HG02610 (cell line): Measurements from ENCODE around the gene DCAF12.
"Not testable (repeated sequence)": the region's sequence is repeated elsewhere in the genome, so short reads cannot be mapped to it uniquely, and the experiment has no call there.

Experiments used
- ATAC-seq: cut with Tn5 transposase; IDR thresholded peaks from one replicate; pipeline ENCODE4 v1.9.1; 2021; ENCODE audit warnings: mild to moderate bottlenecking, moderate library complexity; ENCODE audit not compliant: unreplicated experiment

DCAF12 gene

GRCh38 chr9:34072410-34072809, 54.1 kb downstream of the DCAF12 start:
- no peak for ATAC-seq

- no peak for ATAC-seq
These were observed 55.7 kb downstream of the DCAF12 start for GRCh38 chr9:34070606-34071324.

DNA sequence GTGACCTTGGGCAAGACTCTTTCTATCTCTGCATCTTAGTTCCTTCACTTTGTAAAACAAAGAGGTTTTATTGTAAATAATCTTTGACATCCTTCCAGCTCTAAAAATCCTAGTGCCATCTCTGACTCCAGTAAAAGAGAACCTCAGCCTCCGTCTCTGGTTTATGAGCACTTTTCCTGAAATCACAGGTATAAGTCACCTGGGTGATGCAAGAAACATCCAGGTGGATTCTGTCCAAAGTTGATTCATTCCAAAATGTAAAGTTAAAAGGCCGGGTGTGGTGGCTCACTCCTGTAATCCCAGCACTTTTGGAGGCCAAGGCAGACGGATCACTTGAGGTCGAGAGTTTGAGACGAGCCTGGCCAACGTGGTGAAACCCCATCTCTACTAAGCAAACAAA, 56.7 kb downstream of the DCAF12 start:
- ATAC-seq, result no peak

- no peak for ATAC-seq
These were observed 61.0 kb downstream of the DCAF12 start for GRCh38 chr9:34065541-34065940.

- no peak for ATAC-seq
These were observed 66.5 kb downstream of the DCAF12 start for GRCh38 chr9:34059954-34060353.

DNA sequence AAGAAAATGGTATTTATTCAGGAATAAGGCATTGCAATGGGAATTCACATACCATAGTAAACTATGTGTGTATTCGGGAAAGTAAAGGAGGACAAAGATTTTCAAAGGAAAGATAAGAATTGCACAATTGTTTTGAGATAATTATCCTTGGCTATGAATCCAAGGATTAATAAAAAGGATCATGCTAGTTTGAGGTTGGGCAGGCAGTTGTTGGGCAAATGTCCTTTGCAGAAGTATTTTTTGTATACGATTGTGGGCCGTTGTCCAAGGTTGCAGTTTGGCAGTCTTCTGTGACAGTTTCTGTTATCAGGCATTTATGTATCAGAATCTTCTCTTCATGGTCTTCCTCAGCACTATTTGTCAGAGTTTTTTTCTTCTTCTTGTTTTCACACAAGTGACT, 67.2 kb downstream of the DCAF12 start:
- ATAC-seq, result no peak

DNA sequence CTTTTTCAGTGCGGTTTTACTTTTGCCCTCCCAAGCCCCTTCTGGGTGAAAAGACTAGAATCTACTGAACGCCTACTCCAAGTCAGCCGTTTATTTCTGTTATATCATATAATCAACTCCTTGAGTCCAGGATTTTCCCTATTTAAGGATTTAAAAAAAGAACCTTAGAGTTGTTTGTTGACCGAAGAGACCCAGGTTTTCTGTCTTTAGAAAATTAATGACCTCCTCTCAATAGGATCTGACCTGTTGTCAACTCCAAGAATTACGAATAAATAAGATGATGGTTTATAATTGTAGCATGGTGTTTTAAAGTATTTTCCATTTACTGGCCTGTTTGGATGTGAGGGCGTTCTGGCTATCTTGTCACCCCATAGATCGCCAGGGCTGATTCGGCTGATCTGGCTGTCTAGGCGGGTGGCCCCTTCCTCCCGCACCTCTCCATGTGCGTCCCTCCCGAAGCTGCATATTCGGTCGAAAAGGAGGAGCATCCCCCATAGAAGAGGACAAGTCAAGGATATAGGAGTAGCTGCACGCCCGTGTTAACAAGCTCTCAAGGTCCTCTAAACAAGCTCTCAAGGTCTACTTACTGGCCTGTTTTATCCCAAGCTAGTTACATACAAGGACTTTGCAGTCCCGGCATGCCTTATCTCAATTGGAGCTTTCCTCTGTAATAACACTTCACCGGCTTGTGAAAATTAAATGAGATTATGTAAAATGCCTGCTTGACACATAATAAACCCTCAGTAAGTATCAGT, 76.7 kb downstream of the DCAF12 start:
- no peak for ATAC-seq

- peak; percentile 75 for ATAC-seq
These were observed 77.5 kb downstream of the DCAF12 start, which contains the start of gene UBAP2 for GRCh38 chr9:34048727-34049629. UBAP2 (minus strand) TSS chr9:34048887; CDS start chr9:34017148, 31,739 bp downstream.

DNA sequence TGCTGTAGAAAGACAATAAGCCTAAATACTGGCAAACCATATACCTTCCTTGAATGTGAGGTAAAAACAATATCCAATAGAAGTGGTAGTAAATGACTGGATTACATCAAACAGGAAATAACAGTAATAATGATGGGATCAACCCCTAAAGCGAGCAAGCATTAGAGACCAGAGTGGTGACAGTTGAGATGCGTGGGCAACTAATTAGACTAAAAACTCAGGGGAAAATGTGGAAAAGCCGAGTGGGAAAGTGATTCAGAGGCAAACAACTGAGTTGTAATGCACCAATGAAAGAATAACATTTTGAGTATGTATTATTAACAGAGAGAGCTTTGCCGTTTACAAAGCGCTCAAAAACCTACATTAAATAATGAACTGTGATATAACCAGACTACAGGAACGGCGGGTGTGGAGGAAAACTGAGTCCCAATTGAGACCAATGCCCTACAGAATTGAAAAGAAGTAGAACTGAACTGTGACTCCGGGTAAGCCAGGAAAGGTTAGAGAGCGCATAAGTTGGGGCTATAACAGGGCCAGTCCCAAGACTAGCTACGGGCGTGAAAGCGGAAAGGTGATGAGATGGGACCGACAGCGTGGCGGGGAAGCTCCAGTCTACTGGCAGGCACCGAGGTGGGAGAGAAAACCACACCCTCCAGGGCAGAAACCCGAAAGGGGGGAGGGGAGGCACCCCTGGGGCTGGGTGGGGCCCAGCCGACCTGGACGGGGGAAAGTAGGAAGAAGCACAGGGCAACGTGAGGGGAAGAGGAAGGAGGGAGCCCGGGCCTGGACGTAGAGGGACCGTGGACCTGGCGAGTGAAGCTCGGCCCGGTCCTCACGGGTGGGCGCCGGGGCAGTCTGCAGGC, 78.4 kb downstream of the DCAF12 start:
- peak; percentile 24 for ATAC-seq

DNA sequence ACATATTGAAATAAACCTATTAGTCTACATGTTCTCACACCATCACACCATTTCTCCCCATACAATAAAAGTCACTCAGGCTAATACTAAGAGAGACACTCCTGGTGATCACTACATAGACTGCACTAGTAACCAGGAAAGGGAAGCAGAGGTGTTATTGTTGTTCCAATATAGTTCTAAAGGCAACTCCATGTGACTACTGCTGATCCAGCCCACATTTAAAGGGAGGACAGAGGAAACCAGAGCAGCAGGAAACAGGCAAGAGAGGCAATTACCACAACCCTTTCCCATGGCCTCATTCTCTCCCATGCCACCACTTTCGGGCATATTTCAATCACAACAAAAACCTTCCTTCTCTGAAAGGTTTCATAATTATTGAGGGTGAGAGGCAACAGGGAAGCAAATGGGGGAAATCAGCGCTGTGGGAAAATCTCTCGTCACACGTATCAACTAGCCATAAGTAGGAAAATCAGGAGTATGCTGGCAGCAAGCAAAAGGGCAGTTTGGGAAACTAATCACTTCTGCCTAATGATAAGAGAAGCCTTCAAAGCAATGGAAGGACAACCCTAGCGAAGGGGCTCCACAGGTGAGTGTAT, 79.6 kb downstream of the DCAF12 start:
- ATAC-seq, result no peak

- ATAC-seq, result no peak
These were observed 80.6 kb downstream of the DCAF12 start for GRCh38 chr9:34045903-34046302.

DNA sequence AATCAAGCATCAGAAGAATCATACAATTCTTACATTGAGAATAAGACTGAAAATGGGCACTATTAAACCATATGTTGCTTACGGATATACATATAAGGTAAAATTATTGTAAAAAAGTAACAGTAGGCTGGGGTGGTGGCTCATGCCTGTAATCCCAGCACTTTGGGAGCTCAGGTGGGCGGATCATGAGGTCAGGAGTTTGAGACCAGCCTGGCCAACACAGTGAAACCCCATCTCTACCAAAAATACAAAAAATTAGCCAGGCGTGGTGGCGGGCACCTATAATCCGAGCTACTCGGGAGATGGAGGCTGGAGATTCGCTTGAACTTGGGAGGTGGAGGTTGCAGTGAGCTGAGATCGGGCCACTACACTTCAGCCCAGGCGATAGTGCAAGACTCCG, 84.4 kb downstream of the DCAF12 start:
- ATAC-seq, result not testable (repeated sequence)

GRCh38 chr9:34038851-34039250, 87.6 kb downstream of the DCAF12 start:
- not testable (repeated sequence) for ATAC-seq

DNA sequence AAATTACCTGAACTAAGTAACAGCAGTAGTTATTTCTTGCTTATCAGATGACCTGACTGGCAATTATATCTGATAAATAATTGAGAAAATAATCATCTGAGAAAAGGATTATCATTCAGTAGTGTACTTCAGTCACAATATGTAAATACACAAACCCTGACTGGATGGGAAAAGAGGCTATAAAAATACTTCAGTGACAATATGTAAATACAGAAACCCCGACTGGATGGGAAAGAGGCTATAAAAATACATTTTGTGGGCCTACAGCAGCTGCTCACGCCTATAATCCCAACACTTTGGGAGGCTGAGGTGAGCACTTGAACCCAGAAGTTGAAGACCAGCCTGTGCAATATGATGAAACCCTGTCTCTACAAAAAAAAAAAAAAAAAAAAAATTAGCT, 88.9 kb downstream of the DCAF12 start:
- no peak for ATAC-seq

- ATAC-seq, result no peak
These were observed 89.9 kb downstream of the DCAF12 start for GRCh38 chr9:34036625-34037024.
